Measurements from ENCODE around the gene PCDHA9.
"Not testable (repeated sequence)": the region's sequence is repeated elsewhere in the genome, so short reads cannot be mapped to it uniquely, and the experiment has no call there.

Gene PCDHA9, protein sequence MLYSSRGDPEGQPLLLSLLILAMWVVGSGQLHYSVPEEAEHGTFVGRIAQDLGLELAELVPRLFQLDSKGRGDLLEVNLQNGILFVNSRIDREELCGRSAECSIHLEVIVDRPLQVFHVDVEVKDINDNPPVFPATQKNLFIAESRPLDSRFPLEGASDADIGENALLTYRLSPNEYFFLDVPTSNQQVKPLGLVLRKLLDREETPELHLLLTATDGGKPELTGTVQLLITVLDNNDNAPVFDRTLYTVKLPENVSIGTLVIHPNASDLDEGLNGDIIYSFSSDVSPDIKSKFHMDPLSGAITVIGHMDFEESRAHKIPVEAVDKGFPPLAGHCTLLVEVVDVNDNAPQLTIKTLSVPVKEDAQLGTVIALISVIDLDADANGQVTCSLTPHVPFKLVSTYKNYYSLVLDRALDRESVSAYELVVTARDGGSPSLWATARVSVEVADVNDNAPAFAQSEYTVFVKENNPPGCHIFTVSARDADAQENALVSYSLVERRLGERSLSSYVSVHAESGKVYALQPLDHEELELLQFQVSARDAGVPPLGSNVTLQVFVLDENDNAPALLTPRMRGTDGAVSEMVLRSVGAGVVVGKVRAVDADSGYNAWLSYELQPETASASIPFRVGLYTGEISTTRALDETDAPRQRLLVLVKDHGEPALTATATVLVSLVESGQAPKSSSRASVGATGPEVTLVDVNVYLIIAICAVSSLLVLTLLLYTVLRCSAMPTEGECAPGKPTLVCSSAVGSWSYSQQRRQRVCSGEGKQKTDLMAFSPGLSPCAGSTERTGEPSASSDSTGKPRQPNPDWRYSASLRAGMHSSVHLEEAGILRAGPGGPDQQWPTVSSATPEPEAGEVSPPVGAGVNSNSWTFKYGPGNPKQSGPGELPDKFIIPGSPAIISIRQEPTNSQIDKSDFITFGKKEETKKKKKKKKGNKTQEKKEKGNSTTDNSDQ

DNA sequence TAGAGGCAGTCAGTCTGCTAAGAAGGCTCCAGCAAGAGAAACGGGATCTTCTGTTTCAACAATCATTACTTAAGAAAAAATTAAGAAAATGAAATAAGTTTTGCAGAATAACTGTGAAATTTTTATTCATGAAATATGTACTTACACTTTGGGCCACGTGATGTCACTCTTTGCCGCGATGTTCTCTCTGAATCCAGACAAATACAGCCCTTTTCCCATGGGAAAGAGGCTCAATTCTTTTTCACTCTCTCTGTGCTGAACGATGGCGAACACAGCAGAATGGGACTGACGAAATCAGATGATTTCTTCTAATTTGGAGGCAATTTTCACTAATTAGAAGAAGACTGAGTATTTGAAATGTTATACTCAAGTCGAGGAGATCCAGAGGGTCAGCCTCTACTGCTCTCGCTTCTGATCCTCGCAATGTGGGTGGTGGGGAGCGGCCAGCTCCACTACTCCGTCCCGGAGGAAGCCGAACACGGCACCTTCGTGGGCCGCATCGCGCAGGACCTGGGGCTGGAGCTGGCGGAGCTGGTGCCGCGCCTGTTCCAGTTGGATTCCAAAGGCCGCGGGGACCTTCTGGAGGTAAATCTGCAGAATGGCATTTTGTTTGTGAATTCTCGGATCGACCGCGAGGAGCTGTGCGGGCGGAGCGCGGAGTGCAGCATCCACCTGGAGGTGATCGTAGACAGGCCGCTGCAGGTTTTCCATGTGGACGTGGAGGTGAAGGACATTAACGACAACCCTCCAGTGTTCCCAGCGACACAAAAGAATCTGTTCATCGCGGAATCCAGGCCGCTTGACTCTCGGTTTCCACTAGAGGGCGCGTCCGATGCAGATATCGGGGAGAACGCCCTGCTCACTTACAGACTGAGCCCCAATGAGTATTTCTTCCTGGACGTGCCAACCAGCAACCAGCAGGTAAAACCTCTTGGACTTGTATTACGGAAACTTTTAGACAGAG lies at the start of gene PCDHA9:
Gene PCDHA9 (plus strand): TSS at position 244 of the 964 bp plus-strand sequence. CDS start 114 bp downstream, at position 358.
- H3K36me3 ChIP-seq (ENCODE audit: control insufficient read depth in 5 of 5, insufficient read depth in 5 of 5, low read length in 5 of 5); H3K27me3 ChIP-seq (ENCODE audit: control insufficient read depth in 5 of 5, insufficient read depth in 4 of 5, low read length in 5 of 5); H3K4me1 ChIP-seq (ENCODE audit: control insufficient read depth in 5 of 5, insufficient read depth in 5 of 5, low read length in 5 of 5); H3K9ac ChIP-seq (ENCODE audit: low read length in 5 of 5); H3K27ac ChIP-seq (ENCODE audit: low read depth, low read length): not testable (repeated sequence)
- peaks cover under 1 to 19% (median 9%) of the 10 kb centered on the region in 5 donors for H3K9me3 ChIP-seq (ENCODE audit: control insufficient read depth in 5 of 5, low read length in 5 of 5)
- H3K4me3 ChIP-seq (ENCODE audit: low read depth in 1 of 5, low read length in 5 of 5) = peak within 1 kb of the TSS in 1 of 5 donors; percentile 42

DNA sequence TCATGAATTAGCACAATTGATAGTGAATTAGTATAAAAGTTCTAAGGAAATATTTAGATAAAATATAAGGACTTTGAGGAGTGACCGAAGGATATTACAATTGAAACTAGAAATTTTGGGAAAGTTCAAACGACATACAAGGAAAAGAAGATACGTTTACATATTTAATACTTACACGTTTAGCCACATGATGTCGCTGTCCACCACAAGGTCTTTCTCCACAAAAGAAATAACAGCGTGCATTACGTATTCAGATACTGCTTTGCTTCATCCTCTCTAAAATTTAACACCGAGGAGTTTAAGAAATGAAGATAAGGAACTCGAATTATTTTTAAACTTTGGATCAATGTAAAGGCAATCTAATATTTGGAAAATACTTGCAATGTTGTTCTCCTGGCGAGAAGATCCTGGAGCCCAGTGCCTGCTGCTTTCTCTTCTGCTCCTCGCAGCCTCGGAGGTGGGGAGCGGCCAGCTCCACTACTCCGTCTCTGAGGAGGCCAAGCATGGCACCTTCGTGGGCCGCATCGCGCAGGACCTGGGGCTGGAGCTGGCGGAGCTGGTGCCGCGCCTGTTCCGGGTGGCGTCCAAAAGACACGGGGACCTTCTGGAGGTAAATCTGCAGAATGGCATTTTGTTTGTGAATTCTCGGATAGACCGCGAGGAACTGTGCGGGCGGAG lies 47.2 kb upstream of the PCDHA9 start, which contains the start of gene PCDHA3:
Gene PCDHA3 (plus strand): TSS at position 242 of the 678 bp plus-strand sequence.
- Histone ChIP-seq H3K27ac (ENCODE audit: low read depth, low read length) (no peak within 1 kb of the TSS), H3K4me1 (ENCODE audit: control insufficient read depth in 5 of 5, insufficient read depth in 5 of 5, low read length in 5 of 5) (no peaks in the 10 kb centered on the region), H3K4me3 (ENCODE audit: low read depth in 1 of 5, low read length in 5 of 5) (peak within 1 kb of the TSS; percentile 23 to 60 (median 35)), H3K27me3 (ENCODE audit: control insufficient read depth in 5 of 5, insufficient read depth in 4 of 5, low read length in 5 of 5) (peaks cover 0 to 16% (median 0%) of the 10 kb centered on the region in 5 donors), H3K9ac (ENCODE audit: low read length in 5 of 5) (no peak within 1 kb of the TSS), H3K9me3 (ENCODE audit: control insufficient read depth in 5 of 5, low read length in 5 of 5) (peaks cover 9 to 43% (median 31%) of the 10 kb centered on the region in 5 donors), H3K36me3 (ENCODE audit: control insufficient read depth in 5 of 5, insufficient read depth in 5 of 5, low read length in 5 of 5) (no peaks in the 10 kb centered on the region)

DNA sequence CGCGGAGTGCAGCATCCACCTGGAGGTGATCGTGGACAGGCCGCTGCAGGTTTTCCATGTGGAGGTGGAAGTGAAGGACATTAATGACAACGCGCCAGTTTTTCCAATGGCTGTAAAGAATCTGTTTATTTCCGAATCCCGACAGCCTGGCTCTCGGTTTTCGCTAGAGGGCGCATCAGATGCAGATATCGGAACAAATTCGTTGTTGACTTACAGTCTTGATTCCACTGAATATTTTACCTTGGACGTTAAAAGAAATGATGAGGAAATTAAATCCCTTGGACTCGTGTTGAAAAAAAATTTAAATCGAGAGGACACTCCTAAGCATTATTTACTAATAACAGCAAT lies 46.7 kb upstream of the PCDHA9 start:
- no peaks in the 10 kb centered on the region for H3K36me3 ChIP-seq (ENCODE audit: control insufficient read depth in 5 of 5, insufficient read depth in 5 of 5, low read length in 5 of 5)
- H3K9me3 ChIP-seq (ENCODE audit: control insufficient read depth in 5 of 5, low read length in 5 of 5) = peaks cover 7 to 38% (median 27%) of the 10 kb centered on the region in 5 donors
- no peaks in the 10 kb centered on the region for H3K4me1 ChIP-seq (ENCODE audit: control insufficient read depth in 5 of 5, insufficient read depth in 5 of 5, low read length in 5 of 5)
- H3K27me3 ChIP-seq (ENCODE audit: control insufficient read depth in 5 of 5, insufficient read depth in 4 of 5, low read length in 5 of 5) = peaks cover 0 to 14% (median 0%) of the 10 kb centered on the region in 5 donors
- H3K9ac ChIP-seq (ENCODE audit: low read length in 5 of 5) = no peak overlapping the region
- H3K27ac ChIP-seq (ENCODE audit: low read depth, low read length) = no peak overlapping the region
- H3K4me3 ChIP-seq (ENCODE audit: low read depth in 1 of 5, low read length in 5 of 5) = peak overlapping the region in 4 of 5 donors; percentile 23 to 60 (median 43)

DNA sequence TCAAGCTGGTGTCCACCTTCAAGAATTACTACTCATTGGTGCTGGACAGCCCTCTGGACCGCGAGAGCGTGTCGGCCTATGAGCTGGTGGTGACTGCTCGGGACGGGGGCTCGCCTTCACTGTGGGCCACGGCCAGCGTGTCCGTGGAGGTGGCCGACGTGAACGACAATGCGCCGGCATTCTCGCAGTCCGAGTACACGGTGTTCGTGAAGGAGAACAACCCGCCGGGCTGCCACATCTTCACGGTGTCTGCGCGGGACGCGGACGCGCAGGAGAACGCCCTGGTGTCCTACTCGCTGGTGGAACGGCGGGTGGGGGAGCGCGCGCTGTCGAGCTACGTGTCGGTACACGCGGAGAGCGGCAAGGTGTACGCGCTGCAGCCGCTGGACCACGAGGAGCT lies 45.8 kb upstream of the PCDHA9 start:
- H3K27me3 ChIP-seq (ENCODE audit: control insufficient read depth in 5 of 5, insufficient read depth in 4 of 5, low read length in 5 of 5); H3K36me3 ChIP-seq (ENCODE audit: control insufficient read depth in 5 of 5, insufficient read depth in 5 of 5, low read length in 5 of 5): not testable (repeated sequence)

DNA sequence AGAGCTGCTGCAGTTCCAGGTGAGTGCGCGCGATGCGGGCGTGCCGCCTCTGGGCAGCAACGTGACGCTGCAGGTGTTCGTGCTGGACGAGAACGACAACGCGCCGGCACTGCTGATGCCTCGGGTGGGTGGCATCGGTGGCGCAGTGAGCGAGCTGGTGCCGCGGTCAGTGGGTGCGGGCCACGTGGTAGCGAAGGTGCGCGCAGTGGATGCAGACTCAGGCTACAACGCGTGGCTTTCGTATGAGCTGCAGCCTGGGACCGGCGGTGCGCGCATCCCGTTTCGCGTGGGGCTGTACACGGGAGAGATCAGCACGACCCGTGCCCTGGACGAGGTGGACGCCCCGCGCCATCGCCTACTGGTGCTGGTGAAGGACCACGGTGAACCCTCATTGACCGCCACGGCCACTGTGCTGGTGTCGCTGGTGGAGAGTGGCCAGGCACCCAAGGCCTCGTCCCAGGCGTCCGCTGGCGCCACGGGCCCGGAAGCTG lies 45.4 kb upstream of the PCDHA9 start:
- no peak overlapping the region for H3K27ac ChIP-seq (ENCODE audit: low read depth, low read length)
- H3K9ac ChIP-seq (ENCODE audit: low read length in 5 of 5) = no peak overlapping the region
- H3K27me3 ChIP-seq (ENCODE audit: control insufficient read depth in 5 of 5, insufficient read depth in 4 of 5, low read length in 5 of 5) = peaks cover 0 to 9% (median 0%) of the 10 kb centered on the region in 5 donors
- H3K4me3 ChIP-seq (ENCODE audit: low read depth in 1 of 5, low read length in 5 of 5) = peak overlapping the region in 1 of 5 donors; percentile 51
- no peaks in the 10 kb centered on the region for H3K4me1 ChIP-seq (ENCODE audit: control insufficient read depth in 5 of 5, insufficient read depth in 5 of 5, low read length in 5 of 5)
- no peaks in the 10 kb centered on the region for H3K36me3 ChIP-seq (ENCODE audit: control insufficient read depth in 5 of 5, insufficient read depth in 5 of 5, low read length in 5 of 5)
- H3K9me3 ChIP-seq (ENCODE audit: control insufficient read depth in 5 of 5, low read length in 5 of 5) = peaks cover 7 to 38% (median 29%) of the 10 kb centered on the region in 5 donors

More for the DNA sequence above, 45.8 kb upstream of the PCDHA9 start:
- Histone ChIP-seq H3K9me3 (ENCODE audit: control insufficient read depth in 5 of 5, low read length in 5 of 5) (peaks cover 7 to 36% (median 26%) of the 10 kb centered on the region in 5 donors), H3K4me3 (ENCODE audit: low read depth in 1 of 5, low read length in 5 of 5) (peak overlapping the region in 2 of 5 donors; percentile 28 to 51)
- H3K4me1 ChIP-seq (ENCODE audit: control insufficient read depth in 5 of 5, insufficient read depth in 5 of 5, low read length in 5 of 5); H3K27ac ChIP-seq (ENCODE audit: low read depth, low read length); H3K9ac ChIP-seq (ENCODE audit: low read length in 5 of 5): not testable (repeated sequence)

DNA sequence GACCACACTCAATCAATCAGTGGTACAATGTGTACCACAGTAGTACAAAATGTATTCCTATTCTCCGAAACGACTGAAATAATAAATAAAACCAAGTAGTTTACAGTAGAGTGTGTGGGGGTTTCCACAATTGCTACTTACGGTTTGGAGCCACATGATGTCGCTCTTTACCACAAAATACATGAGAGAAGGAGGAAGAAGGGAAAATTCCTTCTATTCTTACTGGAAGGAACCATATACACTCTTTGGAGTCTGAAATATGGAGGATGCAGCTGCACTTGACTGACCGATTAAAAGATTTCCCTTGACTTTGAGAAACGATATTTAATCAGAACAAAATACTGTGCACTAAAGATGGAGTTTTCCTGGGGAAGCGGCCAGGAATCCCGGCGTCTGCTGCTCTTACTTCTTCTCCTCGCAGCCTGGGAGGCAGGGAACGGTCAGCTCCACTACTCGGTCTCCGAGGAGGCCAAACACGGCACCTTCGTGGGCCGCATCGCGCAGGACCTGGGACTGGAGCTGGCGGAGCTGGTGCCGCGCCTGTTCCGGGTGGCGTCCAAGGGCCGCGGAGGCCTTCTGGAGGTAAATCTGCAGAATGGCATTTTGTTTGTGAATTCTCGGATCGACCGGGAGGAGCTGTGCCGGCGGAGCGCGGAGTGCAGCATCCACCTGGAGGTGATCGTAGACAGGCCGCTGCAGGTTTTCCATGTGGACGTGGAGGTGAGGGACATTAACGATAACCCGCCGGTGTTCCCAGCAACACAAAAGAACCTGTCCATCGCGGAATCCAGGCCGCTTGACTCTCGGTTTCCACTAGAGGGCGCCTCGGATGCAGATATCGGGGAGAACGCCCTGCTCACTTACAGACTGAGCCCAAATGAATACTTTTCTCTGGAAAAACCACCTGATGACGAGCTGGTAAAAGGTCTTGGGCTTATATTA lies 41.1 kb upstream of the PCDHA9 start, which contains the start of gene PCDHA4:
Gene PCDHA4 (plus strand): TSS at position 235 of the 942 bp plus-strand sequence.
- Histone ChIP-seq H3K9ac (ENCODE audit: low read length in 5 of 5) (no peak within 1 kb of the TSS), H3K4me1 (ENCODE audit: control insufficient read depth in 5 of 5, insufficient read depth in 5 of 5, low read length in 5 of 5) (no peaks in the 10 kb centered on the region), H3K4me3 (ENCODE audit: low read depth in 1 of 5, low read length in 5 of 5) (peak within 1 kb of the TSS in 4 of 5 donors; percentile 8 to 59 (median 54)), H3K27me3 (ENCODE audit: control insufficient read depth in 5 of 5, insufficient read depth in 4 of 5, low read length in 5 of 5) (peaks cover 0 to 16% (median 0%) of the 10 kb centered on the region in 5 donors), H3K9me3 (ENCODE audit: control insufficient read depth in 5 of 5, low read length in 5 of 5) (peaks cover 5 to 42% (median 34%) of the 10 kb centered on the region in 5 donors), H3K27ac (ENCODE audit: low read depth, low read length) (no peak within 1 kb of the TSS), H3K36me3 (ENCODE audit: control insufficient read depth in 5 of 5, insufficient read depth in 5 of 5, low read length in 5 of 5) (no peaks in the 10 kb centered on the region)

DNA sequence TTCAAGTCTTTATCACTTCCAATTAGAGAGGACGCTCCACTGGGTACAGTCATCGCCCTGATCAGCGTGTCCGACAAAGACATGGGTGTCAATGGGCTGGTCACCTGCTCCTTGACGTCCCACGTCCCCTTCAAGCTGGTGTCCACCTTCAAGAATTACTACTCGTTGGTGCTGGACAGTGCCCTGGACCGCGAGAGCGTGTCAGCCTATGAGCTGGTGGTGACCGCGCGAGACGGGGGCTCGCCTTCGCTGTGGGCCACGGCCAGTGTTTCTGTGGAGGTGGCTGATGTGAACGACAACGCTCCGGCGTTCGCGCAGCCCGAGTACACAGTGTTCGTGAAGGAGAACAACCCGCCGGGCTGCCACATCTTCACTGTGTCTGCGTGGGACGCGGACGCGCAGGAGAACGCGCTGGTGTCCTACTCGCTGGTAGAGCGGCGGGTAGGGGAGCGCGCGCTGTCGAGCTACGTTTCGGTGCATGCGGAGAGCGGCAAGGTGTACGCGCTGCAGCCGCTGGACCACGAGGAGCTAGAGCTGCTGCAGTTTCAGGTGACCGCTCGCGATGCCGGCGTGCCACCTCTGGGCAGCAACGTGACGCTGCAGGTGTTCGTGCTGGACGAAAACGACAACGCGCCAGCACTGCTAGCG lies 39.8 kb upstream of the PCDHA9 start:
- not testable (repeated sequence) for H3K36me3 ChIP-seq (ENCODE audit: control insufficient read depth in 5 of 5, insufficient read depth in 5 of 5, low read length in 5 of 5); H3K27ac ChIP-seq (ENCODE audit: low read depth, low read length); H3K4me1 ChIP-seq (ENCODE audit: control insufficient read depth in 5 of 5, insufficient read depth in 5 of 5, low read length in 5 of 5); H3K27me3 ChIP-seq (ENCODE audit: control insufficient read depth in 5 of 5, insufficient read depth in 4 of 5, low read length in 5 of 5); H3K9ac ChIP-seq (ENCODE audit: low read length in 5 of 5)
- peak overlapping the region in 1 of 5 donors; percentile 22 for H3K4me3 ChIP-seq (ENCODE audit: low read depth in 1 of 5, low read length in 5 of 5)
- H3K9me3 ChIP-seq (ENCODE audit: control insufficient read depth in 5 of 5, low read length in 5 of 5) = peaks cover 4 to 36% (median 21%) of the 10 kb centered on the region in 5 donors

DNA sequence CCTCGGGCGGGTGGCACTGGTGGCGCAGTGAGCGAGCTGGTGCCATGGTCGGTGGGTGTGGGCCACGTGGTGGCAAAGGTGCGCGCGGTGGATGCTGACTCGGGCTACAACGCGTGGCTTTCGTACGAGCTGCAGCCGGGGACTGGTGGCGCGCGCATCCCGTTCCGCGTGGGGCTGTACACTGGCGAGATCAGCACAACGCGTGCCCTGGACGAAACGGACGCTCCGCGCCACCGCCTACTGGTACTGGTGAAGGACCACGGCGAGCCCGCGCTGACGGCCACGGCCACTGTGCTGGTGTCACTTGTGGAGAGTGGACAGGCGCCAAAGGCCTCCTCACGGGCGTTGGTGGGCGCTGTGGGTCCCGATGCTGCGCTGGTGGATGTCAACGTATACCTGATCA lies 39.3 kb upstream of the PCDHA9 start:
- peaks cover 2 to 36% (median 21%) of the 10 kb centered on the region in 5 donors for H3K9me3 ChIP-seq (ENCODE audit: control insufficient read depth in 5 of 5, low read length in 5 of 5)
- H3K27me3 ChIP-seq (ENCODE audit: control insufficient read depth in 5 of 5, insufficient read depth in 4 of 5, low read length in 5 of 5) = peaks cover 0 to 7% (median 0%) of the 10 kb centered on the region in 5 donors
- no peak overlapping the region for H3K9ac ChIP-seq (ENCODE audit: low read length in 5 of 5)
- no peaks in the 10 kb centered on the region for H3K36me3 ChIP-seq (ENCODE audit: control insufficient read depth in 5 of 5, insufficient read depth in 5 of 5, low read length in 5 of 5)
- no peak overlapping the region for H3K27ac ChIP-seq (ENCODE audit: low read depth, low read length)
- no peaks in the 10 kb centered on the region for H3K4me1 ChIP-seq (ENCODE audit: control insufficient read depth in 5 of 5, insufficient read depth in 5 of 5, low read length in 5 of 5)
- peak overlapping the region in 1 of 5 donors; percentile 22 for H3K4me3 ChIP-seq (ENCODE audit: low read depth in 1 of 5, low read length in 5 of 5)
